Body of pancreas (tissue), 4 donors: ENCODE measurements around the gene EMILIN1.

Source experiments
- CTCF ChIP-seq, 7 experiments: fragments of 450-650 bp in 4 of 7; fragments of 200-600 bp in 3 of 7; sonication (generic) in 3 of 7; IDR thresholded peaks; one replicate each; pipeline ENCODE4 v1.5.1; 2016 to 2019; ENCODE audit warnings: antibody characterized with exemption in 7 of 7
- POLR2A ChIP-seq, 3 donors: fragments of 450-650 bp; IDR thresholded peaks; one replicate each; pipeline ENCODE4 v1.6.1; 2016; ENCODE audit warnings: antibody characterized with exemption in 3 of 3, mild to moderate bottlenecking in 2 of 3

DNA sequence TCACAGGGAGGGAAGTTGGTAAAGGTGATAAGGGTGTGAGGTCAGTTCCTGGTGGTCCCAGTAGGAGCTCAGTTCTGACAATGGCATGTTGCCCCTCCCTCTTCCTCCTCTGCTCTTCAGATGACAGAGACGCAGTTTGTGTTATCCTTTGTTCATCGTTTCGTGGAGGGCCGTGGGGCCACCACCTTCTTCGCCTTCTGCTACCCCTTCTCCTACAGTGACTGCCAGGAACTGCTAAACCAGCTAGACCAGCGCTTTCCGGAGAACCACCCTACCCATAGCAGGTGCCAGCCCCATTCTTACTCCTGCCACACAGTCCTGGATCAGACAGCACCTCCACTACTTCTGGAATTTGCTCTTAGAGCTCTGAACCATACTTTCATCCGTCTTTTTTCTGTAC is 24.6 kb upstream of the EMILIN1 start:
- no peak for TF ChIP-seq CTCF (IDR thresholded peaks at IDR 0.05)
- TF ChIP-seq POLR2A (IDR thresholded peaks at IDR 0.05): no peak
